Measurements from ENCODE around the gene PHB1.

PHB1 gene

DNA sequence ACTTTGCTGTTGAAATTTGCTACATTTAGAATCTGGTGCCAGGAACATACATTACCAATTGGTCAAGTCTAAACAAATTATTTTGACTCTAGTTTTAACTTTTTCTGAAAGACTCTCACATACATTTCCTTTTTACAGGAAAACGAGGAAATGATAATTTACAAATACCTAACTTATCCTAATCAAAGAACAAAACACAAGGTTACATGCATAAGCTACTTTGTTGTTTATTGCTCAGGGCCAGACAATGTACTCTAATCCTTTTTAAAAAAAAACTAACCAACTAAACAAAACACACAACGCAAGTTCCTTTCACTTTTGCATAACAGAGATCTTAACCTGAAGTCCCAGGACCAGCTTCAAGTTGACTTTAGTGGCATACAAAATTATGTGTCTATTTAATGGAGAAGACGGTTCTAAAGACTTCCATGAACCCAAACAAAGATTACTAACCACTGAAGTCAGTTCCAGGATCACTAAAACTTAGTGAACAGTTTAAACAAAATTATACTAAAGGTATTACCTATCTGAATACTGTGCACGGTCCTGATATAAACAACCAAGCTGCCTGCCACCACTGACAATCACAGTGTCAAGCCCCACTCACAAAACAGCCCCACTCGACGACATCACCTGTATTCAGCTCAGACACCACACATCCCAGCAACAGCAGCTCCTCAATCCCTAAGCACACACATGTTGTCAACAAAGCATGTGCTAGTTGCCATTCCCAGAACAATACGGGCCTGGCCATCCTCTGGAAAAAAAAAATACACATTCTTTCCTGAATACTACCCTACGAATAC lies 54.5 kb downstream of the PHB1 start:
- TF ChIP-seq, protein P1, sequence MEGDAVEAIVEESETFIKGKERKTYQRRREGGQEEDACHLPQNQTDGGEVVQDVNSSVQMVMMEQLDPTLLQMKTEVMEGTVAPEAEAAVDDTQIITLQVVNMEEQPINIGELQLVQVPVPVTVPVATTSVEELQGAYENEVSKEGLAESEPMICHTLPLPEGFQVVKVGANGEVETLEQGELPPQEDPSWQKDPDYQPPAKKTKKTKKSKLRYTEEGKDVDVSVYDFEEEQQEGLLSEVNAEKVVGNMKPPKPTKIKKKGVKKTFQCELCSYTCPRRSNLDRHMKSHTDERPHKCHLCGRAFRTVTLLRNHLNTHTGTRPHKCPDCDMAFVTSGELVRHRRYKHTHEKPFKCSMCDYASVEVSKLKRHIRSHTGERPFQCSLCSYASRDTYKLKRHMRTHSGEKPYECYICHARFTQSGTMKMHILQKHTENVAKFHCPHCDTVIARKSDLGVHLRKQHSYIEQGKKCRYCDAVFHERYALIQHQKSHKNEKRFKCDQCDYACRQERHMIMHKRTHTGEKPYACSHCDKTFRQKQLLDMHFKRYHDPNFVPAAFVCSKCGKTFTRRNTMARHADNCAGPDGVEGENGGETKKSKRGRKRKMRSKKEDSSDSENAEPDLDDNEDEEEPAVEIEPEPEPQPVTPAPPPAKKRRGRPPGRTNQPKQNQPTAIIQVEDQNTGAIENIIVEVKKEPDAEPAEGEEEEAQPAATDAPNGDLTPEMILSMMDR (IDR thresholded peaks at IDR 0.05; ENCODE audit: insufficient read depth, low read length, missing control alignments): no peak
- ChIA-PET CTCF (interaction anchor here (0.9 to 1.5 kb wide), 6 partner anchors 14 to 196 kb away, joined by 3 to 6 read pairs (median 3); no protein-coding TSS in a partner anchor), POLR2A (interaction anchor here (0.7 to 1.1 kb wide), 2 partner anchors 13 to 30 kb away, joined by 3 read pairs; no protein-coding TSS in a partner anchor)
- no peak for DNase-seq (ENCODE audit: low read depth, low spot score)
- H3K4me3 ChIP-seq (ENCODE audit: low read depth, low read length): peak overlapping the region; percentile 91

DNA sequence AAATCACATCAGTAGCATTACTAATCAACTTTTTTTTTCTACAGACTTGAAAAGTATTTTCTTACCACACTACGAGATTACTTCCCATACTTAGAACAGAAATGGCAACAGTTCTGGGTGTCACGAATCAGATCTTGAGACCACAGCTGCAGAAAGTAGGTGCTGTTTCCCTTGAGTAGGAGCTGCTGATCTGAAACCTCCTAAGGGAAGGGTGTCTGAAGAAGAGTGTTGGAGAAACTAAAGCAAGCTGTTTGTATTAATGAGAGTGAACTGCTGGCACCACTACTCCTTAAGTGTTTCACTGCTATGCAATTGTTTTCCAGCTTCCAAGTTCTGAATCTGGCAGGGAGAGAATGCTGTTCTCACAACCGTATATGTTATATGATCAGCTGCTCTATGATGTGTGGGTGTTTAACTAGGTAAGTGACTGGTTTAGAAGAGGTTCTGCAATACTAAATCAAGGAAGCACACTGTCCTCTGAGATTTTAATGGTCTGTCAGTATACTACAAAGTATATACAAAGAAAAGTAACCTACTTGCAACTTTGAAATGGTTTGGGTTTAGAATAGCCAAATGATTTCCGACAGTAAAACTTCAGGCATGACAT lies 55.9 kb downstream of the PHB1 start:
- POLR2A ChIA-PET: interaction anchor here (0.7 kb wide), 1 partner anchor 28 kb away, joined by 3 read pairs; no protein-coding TSS in a partner anchor
- CTCF ChIA-PET: interaction anchor here (0.9 to 1.7 kb wide), 5 partner anchors 9 to 198 kb away, joined by 3 to 4 read pairs (median 3); no protein-coding TSS in a partner anchor
- TF ChIP-seq, protein P1 (IDR thresholded peaks at IDR 0.05; ENCODE audit: insufficient read depth, low read length, missing control alignments): no peak
- no peak for DNase-seq (ENCODE audit: low read depth, low spot score)
- H3K4me3 ChIP-seq (ENCODE audit: low read depth, low read length): no peak overlapping the region

DNA sequence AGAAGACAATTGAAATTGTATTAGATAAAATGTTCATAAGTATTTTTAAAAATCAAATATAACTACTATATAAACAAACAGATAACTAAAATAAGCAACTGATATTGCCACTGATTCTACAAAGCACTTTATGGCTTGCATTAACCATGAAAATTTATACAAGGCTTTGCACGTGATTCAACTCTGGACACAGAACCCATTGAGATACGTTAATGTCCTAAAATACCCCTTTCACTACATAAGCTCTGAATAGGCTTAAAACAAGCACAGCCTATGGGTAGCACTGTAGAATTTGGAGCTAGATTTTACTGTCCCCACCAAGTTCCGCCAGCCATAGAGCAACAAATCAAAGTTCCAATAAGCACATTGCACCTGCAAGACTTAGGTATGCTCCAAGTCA lies 57.2 kb downstream of the PHB1 start:
- no peak for DNase-seq (ENCODE audit: low read depth, low spot score)
- ChIA-PET POLR2A (no interaction called here), CTCF (interaction anchor here (1.0 to 1.7 kb wide), 3 partner anchors 8 to 66 kb away, joined by 3 to 4 read pairs (median 3); no protein-coding TSS in a partner anchor)
- H3K4me3 ChIP-seq (ENCODE audit: low read depth, low read length): no peak overlapping the region
- TF ChIP-seq, protein P1 (IDR thresholded peaks at IDR 0.05; ENCODE audit: insufficient read depth, low read length, missing control alignments): no peak

DNA sequence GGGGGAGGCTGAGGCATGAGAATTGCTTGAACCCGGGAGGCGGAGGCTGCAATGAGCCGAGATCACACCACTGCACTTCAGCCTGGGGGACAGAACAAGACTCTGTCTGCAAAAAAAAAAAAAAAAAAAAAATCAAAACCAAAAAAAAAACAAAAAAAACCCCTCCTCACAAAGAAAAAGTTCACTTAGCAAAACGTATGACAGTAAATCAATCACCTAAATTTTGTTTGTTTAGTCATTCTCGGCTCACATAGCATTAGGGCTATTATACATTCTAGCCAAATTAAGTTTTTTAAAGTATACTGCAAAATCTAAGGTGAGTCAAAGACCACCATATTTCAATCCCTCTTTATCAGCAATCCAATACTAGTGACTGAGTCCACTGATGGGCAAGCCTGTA lies 58.4 kb downstream of the PHB1 start:
- DNase-seq (ENCODE audit: low read depth, low spot score): no peak
- POLR2A ChIA-PET: no interaction called here
- CTCF ChIA-PET: no interaction called here
- TF ChIP-seq, protein P1 (IDR thresholded peaks at IDR 0.05; ENCODE audit: insufficient read depth, low read length, missing control alignments): no peak
- H3K4me3 ChIP-seq (ENCODE audit: low read depth, low read length): no peak overlapping the region
